K562 (cell line): ENCODE measurements around the gene CEP128. TPM values are rescaled to one million over a fixed set of nuclear protein-coding genes. Genes with fewer than 3 reads are reported as not detected.

Experiments
- ATAC-seq: fragments of 200-7000 bp; cut with Tn5 transposase; 3 replicates; pipeline ENCODE4 v1.9.1; 2020; ENCODE audit warnings: moderate library complexity
- BruUV-seq: library from RNA; stranded (reverse); fragments of 400-500 nt; replicated peaks from 2 replicates; lab custom pipeline; 2021; lab: Mats Ljungman, UMichigan
- CTCF ChIA-PET: fragments of 300-600 bp; formaldehyde crosslinking; extraction: SDS; loops from one replicate; lab custom pipeline; 2021; ENCODE audit warnings: low intra/inter-chr PET ratio; lab: Yijun Ruan, JAX
- POLR2A ChIA-PET: fragments of 300-600, 350-650 bp; sonication (Branson Sonifier 250); formaldehyde crosslinking; extraction: SDS; loops from one replicate; lab custom pipeline; 2021; ENCODE audit warnings: antibody characterized with exemption, inconsistent platforms; lab: Yijun Ruan, JAX
- DNase-seq, 4 experiments: peaks; one replicate each; pipeline versions ENCODE4 v3.0.0 to v3.0.0-alpha.2; 2011 to 2018; ENCODE audit warnings: low spot score in 3 of 4, mixed read lengths in 3 of 4; ENCODE audit errors: extremely low read depth in 1 of 4
- FAIRE-seq: peaks from 2 replicates; lab custom pipeline; 2011; peaks lifted over from hg19 to GRCh38; lab: Jason Lieb, UNC
- H2AFZ ChIP-seq: 2 replicates; pipeline ENCODE4 v1.6.0; 2011; ENCODE audit warnings: low read depth, low read length, control low read depth, inconsistent platforms
- H3K27ac ChIP-seq: fragments of 200-600 bp; 3 replicates; pipeline ENCODE4 v1.8.0; 2011; ENCODE audit warnings: low read depth, mild to moderate bottlenecking, control low read depth, inconsistent platforms, low read length, moderate library complexity, mixed read lengths; ENCODE audit errors: extremely low read depth
- H3K27me3 ChIP-seq, 2 experiments: fragments of 300-600 bp in 1 of 2; 2 replicates in 1 of 2; 3 replicates in 1 of 2; pipeline versions ENCODE4 v1.6.0 to v1.8.0; 2011; ENCODE audit warnings: inconsistent platforms in 2 of 2, low read length in 2 of 2, mild to moderate bottlenecking in 1 of 2, mixed read lengths in 1 of 2, moderate library complexity in 1 of 2; ENCODE audit not compliant: control insufficient read depth in 2 of 2, insufficient read depth in 2 of 2
- H3K36me3 ChIP-seq: fragments of 300-600 bp; 3 replicates; pipeline ENCODE4 v1.8.0; 2011; ENCODE audit warnings: mild to moderate bottlenecking, low read length, inconsistent platforms; ENCODE audit not compliant: control insufficient read depth, insufficient read depth
- H3K4me1 ChIP-seq, 2 experiments: fragments of 200-600 bp in 1 of 2; replicated peaks in 1 of 2; 2 replicates in 1 of 2; 3 replicates in 1 of 2; pipeline versions ENCODE4 v1.5.1 to v1.8.0; 2011; ENCODE audit warnings: inconsistent platforms in 2 of 2, low read length in 2 of 2, mild to moderate bottlenecking in 1 of 2, mixed read lengths in 1 of 2, moderate library complexity in 1 of 2; ENCODE audit not compliant: control insufficient read depth in 2 of 2, insufficient read depth in 2 of 2
- H3K4me2 ChIP-seq: 2 replicates; pipeline ENCODE4 v1.6.1; 2011; ENCODE audit warnings: low read length, control low read depth, inconsistent platforms, mixed read lengths; ENCODE audit not compliant: insufficient read depth
- H3K4me3 ChIP-seq: fragments of 200-600 bp; sonication (generic), shearing (Covaris generic); 2 replicates; pipeline ENCODE4 v1.5.1; 2016; ENCODE audit warnings: control low read depth, inconsistent platforms
- H3K79me2 ChIP-seq: fragments of 200-600 bp; 3 replicates; pipeline ENCODE4 v1.8.0; 2011; ENCODE audit warnings: low read length, inconsistent platforms; ENCODE audit not compliant: control insufficient read depth, insufficient read depth
- H3K9ac ChIP-seq, 2 experiments: 2 replicates each; pipeline versions ENCODE4 v1.6.0 to v1.6.1; 2011; ENCODE audit warnings: low read depth in 2 of 2, low read length in 2 of 2, control low read depth in 1 of 2, inconsistent platforms in 1 of 2, mild to moderate bottlenecking in 1 of 2, mixed read lengths in 1 of 2; ENCODE audit not compliant: insufficient read depth in 1 of 2
- H3K9me1 ChIP-seq: one replicate; pipeline ENCODE4 v1.6.0; 2011; ENCODE audit warnings: inconsistent platforms, mild to moderate bottlenecking, low read length, moderate library complexity; ENCODE audit not compliant: control insufficient read depth, insufficient read depth
- H3K9me3 ChIP-seq: replicated peaks from 2 replicates; pipeline ENCODE4 v1.5.1; 2011; ENCODE audit warnings: low read depth, low read length, inconsistent platforms; ENCODE audit not compliant: control insufficient read depth, insufficient read depth
- H4K20me1 ChIP-seq: replicated peaks from 2 replicates; pipeline ENCODE4 v1.6.1; 2011; ENCODE audit warnings: low read length, inconsistent platforms, mixed read lengths; ENCODE audit not compliant: control insufficient read depth, insufficient read depth
- CBX8 ChIP-seq: fragments of 200-600 bp; sonication (generic); IDR thresholded peaks from 2 replicates; pipeline ENCODE4 v1.6.1; 2012; ENCODE audit warnings: borderline replicate concordance, mixed run types, low read depth, mild to moderate bottlenecking, moderate library complexity, mixed read lengths, low read length, control low read depth, inconsistent platforms; ENCODE audit not compliant: poor library complexity, severe bottlenecking; ENCODE audit errors: extremely low read depth
- DMBX1 ChIP-seq: fragments of 250-450 bp; sonication (Bioruptor Pico); IDR thresholded peaks from 2 replicates; pipeline ENCODE4 v1.8.0; 2022; ENCODE audit warnings: inconsistent platforms, mild to moderate bottlenecking, moderate library complexity, borderline replicate concordance
- FOXJ3 ChIP-seq: sonication (generic); formaldehyde crosslinking; IDR thresholded peaks from 2 replicates; pipeline ENCODE4 v1.4.0; 2020; ENCODE audit warnings: mild to moderate bottlenecking, missing genetic modification reagents
- L3MBTL2 ChIP-seq: fragments of 450-650 bp; IDR thresholded peaks from 2 replicates; pipeline ENCODE4 v1.6.1; 2016; ENCODE audit warnings: mild to moderate bottlenecking, moderate library complexity
- PHF20 ChIP-seq: fragments of 450-650 bp; IDR thresholded peaks from 2 replicates; pipeline ENCODE4 v1.6.1; 2018; ENCODE audit not compliant: partially characterized antibody
- SRSF3 ChIP-seq: fragments of 200-400 bp; formaldehyde crosslinking; IDR thresholded peaks from 2 replicates; pipeline ENCODE4 v1.6.1; 2016; ENCODE audit warnings: mild to moderate bottlenecking, low read length, moderate library complexity; ENCODE audit not compliant: insufficient read depth
- TFAM ChIP-seq: fragments of 250-450 bp; sonication (Bioruptor Pico); conservative IDR thresholded peaks from 2 replicates; pipeline ENCODE4 v1.5.0; 2021; ENCODE audit warnings: mild to moderate bottlenecking, moderate library complexity
- ZNF12 ChIP-seq: sonication (generic); formaldehyde crosslinking; IDR thresholded peaks from 2 replicates; pipeline ENCODE4 v1.4.0; 2020; ENCODE audit warnings: mild to moderate bottlenecking, missing genetic modification reagents
- ZNF316 ChIP-seq: fragments of 450-650 bp; IDR thresholded peaks from 2 replicates; pipeline ENCODE4 v1.6.1; 2016
- ZNF354B ChIP-seq: fragments of 250-450 bp; sonication (Bioruptor Pico); IDR thresholded peaks from 2 replicates; pipeline ENCODE4 v1.4.0; 2020
- ZNF764 ChIP-seq: fragments of 250-450 bp; sonication (Bioruptor Pico); IDR thresholded peaks from 2 replicates; pipeline ENCODE4 v1.4.0; 2020; ENCODE audit warnings: low read depth, mild to moderate bottlenecking, moderate library complexity
- WGBS: fragments of 100-300 bp; shearing (Covaris generic); methylation state at CpG from one replicate; pipeline ENCODE4 v1.1.6; 2016; ENCODE audit warnings: low coverage, mixed read lengths; ENCODE audit not compliant: insufficient coverage; ENCODE audit errors: missing lambda C conversion rate; 5-methylcytosine and 5-hydroxymethylcytosine counted together
- in situ Hi-C: fragments of 300-500 bp; cut with MboI; formaldehyde crosslinking; loops from 4 replicates; pipeline ENCODE4 v1.15.0; 2018; ENCODE audit warnings: inconsistent platforms, mixed read lengths
- intact Hi-C: fragments of 100-400 bp; cut with micrococcal nuclease; formaldehyde crosslinking; loops from 2 replicates; pipeline ENCODE4 v1.14.2; 2022
- polyA plus RNA-seq, 8 experiments: library from polyadenylated mRNA; depleted of rRNA in 4 of 8; stranded (reverse) in 5 of 8; unstranded in 3 of 8; fragments of >200 nt; fragmentation: Nextera tagmentation in 2 of 8; fragmentation: Illumina TruSeq in 1 of 8; extraction: Ambion mirVana in 2 of 8; extraction: Trizol in 1 of 8; gene quantifications; 2 replicates each; pipeline versions ENCODE4 v1.2.1 to v1.2.3, GENCODE V29; 2011 to 2014; ENCODE audit warnings: inconsistent platforms in 1 of 8, missing spikeins in 1 of 8
- total RNA-seq, 7 experiments: library from RNA; depleted of rRNA in 6 of 7; stranded (reverse); fragments of >200 nt in 6 of 7; fragmentation: Illumina TruSeq in 2 of 7; extraction: Trizol in 2 of 7; gene quantifications; 2 replicates each; pipeline versions ENCODE4 v1.2.1 to v1.2.3, GENCODE V29; 2011 to 2021; ENCODE audit warnings: low replicate concordance in 1 of 7
- TF ChIP-seq, protein P1 (sequence below): fragments of 450-650 bp; IDR thresholded peaks from 2 replicates; pipeline ENCODE4 v1.6.1; 2016; ENCODE audit warnings: borderline replicate concordance
- TF ChIP-seq, protein P2 (sequence below): sonication (generic); formaldehyde crosslinking; IDR thresholded peaks from 2 replicates; pipeline ENCODE4 v1.8.0; 2022; ENCODE audit warnings: mild to moderate bottlenecking, missing genetic modification reagents

Gene CEP128
- total and polyA plus RNA-seq, 9 of the 15 experiments (the other 6 are each of a cell fraction or from before 2014, with no cell fraction given), result 2.3 to 9.2 (median 4.6) TPM

DNA sequence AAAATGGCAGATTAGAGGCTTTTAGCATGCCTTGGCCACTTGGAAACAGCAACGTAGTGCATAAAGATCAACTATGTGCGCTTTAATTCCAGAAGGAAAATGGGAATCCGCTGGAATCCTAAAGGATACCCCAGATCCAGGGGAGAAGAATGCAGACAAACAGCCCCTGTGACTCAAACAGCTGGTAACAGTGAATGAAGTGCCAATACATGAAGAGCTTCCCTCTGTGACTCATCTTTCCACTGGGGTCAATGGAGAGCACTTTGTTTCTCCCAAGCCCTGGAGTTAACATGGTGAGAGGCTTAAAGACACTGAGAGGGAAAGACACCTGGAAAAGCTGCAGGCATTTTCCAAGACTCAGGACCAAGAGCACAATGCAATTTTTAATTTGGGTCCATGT, 263.1 kb downstream of the CEP128 start:
- H3K79me2 ChIP-seq, result no peaks in the 10 kb centered on the region
- no peaks in the 10 kb centered on the region for H3K4me1 ChIP-seq
- WGBS, result 16% methylated on average over 3 of the region's 3 CpGs
- in situ Hi-C loops (no loop called here), intact Hi-C loops (no loop called here)
- ChIA-PET POLR2A (no interaction called here), CTCF (interaction anchor here (0.6 kb wide), 1 partner anchor 42 kb away, joined by 3 read pairs; no protein-coding TSS in a partner anchor)
- no peak overlapping the region for H3K4me2 ChIP-seq
- H3K27ac ChIP-seq, result no peak overlapping the region
- no peaks in the 10 kb centered on the region for H3K36me3 ChIP-seq
- no peaks in the 10 kb centered on the region for H3K27me3 ChIP-seq
- no peak for ATAC-seq
- BruUV-seq, result no TSS peak
- no peak for FAIRE-seq
- H3K9ac ChIP-seq, result no peak overlapping the region
- H3K9me1 ChIP-seq, result no peaks in the 10 kb centered on the region
- DNase-seq, result no peak
- H2AFZ ChIP-seq, result no peak overlapping the region
- no peaks in the 10 kb centered on the region for H4K20me1 ChIP-seq
- TF ChIP-seq DMBX1 (CRISPR knock-in tag), result no peak
- no peak for TF ChIP-seq ZNF12
- TF ChIP-seq, protein P1, sequence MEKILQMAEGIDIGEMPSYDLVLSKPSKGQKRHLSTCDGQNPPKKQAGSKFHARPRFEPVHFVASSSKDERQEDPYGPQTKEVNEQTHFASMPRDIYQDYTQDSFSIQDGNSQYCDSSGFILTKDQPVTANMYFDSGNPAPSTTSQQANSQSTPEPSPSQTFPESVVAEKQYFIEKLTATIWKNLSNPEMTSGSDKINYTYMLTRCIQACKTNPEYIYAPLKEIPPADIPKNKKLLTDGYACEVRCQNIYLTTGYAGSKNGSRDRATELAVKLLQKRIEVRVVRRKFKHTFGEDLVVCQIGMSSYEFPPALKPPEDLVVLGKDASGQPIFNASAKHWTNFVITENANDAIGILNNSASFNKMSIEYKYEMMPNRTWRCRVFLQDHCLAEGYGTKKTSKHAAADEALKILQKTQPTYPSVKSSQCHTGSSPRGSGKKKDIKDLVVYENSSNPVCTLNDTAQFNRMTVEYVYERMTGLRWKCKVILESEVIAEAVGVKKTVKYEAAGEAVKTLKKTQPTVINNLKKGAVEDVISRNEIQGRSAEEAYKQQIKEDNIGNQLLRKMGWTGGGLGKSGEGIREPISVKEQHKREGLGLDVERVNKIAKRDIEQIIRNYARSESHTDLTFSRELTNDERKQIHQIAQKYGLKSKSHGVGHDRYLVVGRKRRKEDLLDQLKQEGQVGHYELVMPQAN, result no peak
- H3K4me3 ChIP-seq, result no peak overlapping the region
- no peaks in the 10 kb centered on the region; the same call in 1 of the 2 replicates for H3K9me3 ChIP-seq

DNA sequence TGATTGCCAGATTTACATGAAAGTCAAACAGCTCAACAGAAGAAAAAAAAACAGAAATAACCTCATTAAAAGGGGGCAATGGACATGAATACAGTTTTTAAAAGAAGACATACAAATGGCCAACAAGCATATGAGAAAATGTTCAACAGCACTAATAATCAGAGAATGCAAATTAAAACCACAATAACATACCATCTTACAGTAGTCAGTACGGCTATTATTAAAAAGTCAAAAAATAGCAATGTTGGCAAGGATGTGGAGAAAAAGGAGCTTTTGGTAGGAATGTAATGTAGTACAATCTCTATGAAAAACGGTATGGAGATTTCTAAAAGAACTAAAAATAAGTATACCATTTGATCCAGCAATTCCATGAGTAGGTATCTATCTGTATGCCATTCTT, 272.1 kb downstream of the CEP128 start:
- BruUV-seq, result no TSS peak
- Histone ChIP-seq H3K9me3 (no peaks in the 10 kb centered on the region), H3K27me3 (no peaks in the 10 kb centered on the region), H2AFZ (no peak overlapping the region), H3K79me2 (no peaks in the 10 kb centered on the region), H3K9me1 (no peaks in the 10 kb centered on the region), H3K9ac (no peak overlapping the region), H3K4me3 (no peak overlapping the region), H3K4me1 (no peaks in the 10 kb centered on the region), H3K4me2 (no peak overlapping the region), H3K27ac (no peak overlapping the region), H3K36me3 (no peaks in the 10 kb centered on the region), H4K20me1 (no peaks in the 10 kb centered on the region)
- ATAC-seq, result no peak
- 4% methylated on average over 2 of the region's 2 CpGs for WGBS
- in situ Hi-C loops, result no loop called here
- FAIRE-seq, result no peak
- no peak for DNase-seq
- ChIA-PET POLR2A (no interaction called here), CTCF (no interaction called here)
- intact Hi-C loops, result no loop called here
- TF ChIP-seq ZNF764 (CRISPR knock-in tag), result no peak
- TF ChIP-seq FOXJ3 (CRISPR knock-in tag), result no peak
- TF ChIP-seq TFAM (CRISPR knock-in tag), result no peak
- no peak for TF ChIP-seq L3MBTL2
- no peak for TF ChIP-seq CBX8
- no peak for TF ChIP-seq ZNF316
- TF ChIP-seq SRSF3, result no peak
- TF ChIP-seq ZNF354B (CRISPR knock-in tag), result no peak
- TF ChIP-seq, protein P2, sequence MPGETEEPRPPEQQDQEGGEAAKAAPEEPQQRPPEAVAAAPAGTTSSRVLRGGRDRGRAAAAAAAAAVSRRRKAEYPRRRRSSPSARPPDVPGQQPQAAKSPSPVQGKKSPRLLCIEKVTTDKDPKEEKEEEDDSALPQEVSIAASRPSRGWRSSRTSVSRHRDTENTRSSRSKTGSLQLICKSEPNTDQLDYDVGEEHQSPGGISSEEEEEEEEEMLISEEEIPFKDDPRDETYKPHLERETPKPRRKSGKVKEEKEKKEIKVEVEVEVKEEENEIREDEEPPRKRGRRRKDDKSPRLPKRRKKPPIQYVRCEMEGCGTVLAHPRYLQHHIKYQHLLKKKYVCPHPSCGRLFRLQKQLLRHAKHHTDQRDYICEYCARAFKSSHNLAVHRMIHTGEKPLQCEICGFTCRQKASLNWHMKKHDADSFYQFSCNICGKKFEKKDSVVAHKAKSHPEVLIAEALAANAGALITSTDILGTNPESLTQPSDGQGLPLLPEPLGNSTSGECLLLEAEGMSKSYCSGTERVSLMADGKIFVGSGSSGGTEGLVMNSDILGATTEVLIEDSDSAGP (CRISPR knock-in tag), result no peak
- no peak for TF ChIP-seq PHF20
